GM12878 (cell line): ENCODE results near the gene SNRPD2. TPM values are rescaled to one million over a fixed set of nuclear protein-coding genes. Genes with fewer than 3 reads are reported as not detected.

Experiments
- ASH2L ChIP-seq: fragments of 300-600, 200-600 bp; sonication (generic); IDR thresholded peaks from 2 replicates; pipeline ENCODE4 v1.6.1; 2017; ENCODE audit warnings: low read depth, mild to moderate bottlenecking, borderline replicate concordance
- BCL11A ChIP-seq: IDR thresholded peaks from 2 replicates; pipeline ENCODE4 v1.6.1; 2011; ENCODE audit warnings: low read depth, low read length
- CHD2 ChIP-seq: IDR thresholded peaks from 2 replicates; pipeline ENCODE4 v1.6.1; 2011; ENCODE audit warnings: low read depth, low read length, improper control_type of control experiment, borderline replicate concordance
- EGR1 ChIP-seq, 2 experiments: IDR thresholded peaks; 1 replicate in 1 of 2; 2 replicates in 1 of 2; pipeline ENCODE4 v1.6.1; 2011 to 2012; ENCODE audit warnings: low read depth in 2 of 2, low read length in 2 of 2, borderline replicate concordance in 1 of 2, mild to moderate bottlenecking in 1 of 2, moderate library complexity in 1 of 2
- FOXM1 ChIP-seq: IDR thresholded peaks from 2 replicates; pipeline ENCODE4 v1.6.1; 2012; ENCODE audit warnings: low read depth, mild to moderate bottlenecking, inconsistent platforms, low read length, moderate library complexity
- HSF1 ChIP-seq: fragments of 150-350 bp; IDR thresholded peaks from 2 replicates; pipeline ENCODE4 v1.6.1; 2014; ENCODE audit warnings: mild to moderate bottlenecking, low read depth, low read length
- IKZF1 ChIP-seq: fragments of 450-650 bp; conservative IDR thresholded peaks from 2 replicates; pipeline ENCODE4 v1.6.1; 2017; ENCODE audit warnings: antibody characterized with exemption, mild to moderate bottlenecking
- IKZF2 ChIP-seq, 2 experiments: fragments of 450-650 bp; IDR thresholded peaks; 2 replicates each; pipeline ENCODE4 v1.6.1; 2017; ENCODE audit warnings: mild to moderate bottlenecking in 2 of 2, moderate library complexity in 2 of 2
- LARP7 ChIP-seq: fragments of 450-650 bp; IDR thresholded peaks from 2 replicates; pipeline ENCODE4 v1.6.1; 2017; ENCODE audit warnings: mild to moderate bottlenecking
- MTA3 ChIP-seq: IDR thresholded peaks from 2 replicates; pipeline ENCODE4 v1.6.1; 2012; ENCODE audit warnings: low read length, inconsistent platforms, borderline replicate concordance
- NFIC ChIP-seq: IDR thresholded peaks from 2 replicates; pipeline ENCODE4 v1.6.1; 2012; ENCODE audit warnings: low read depth, mild to moderate bottlenecking, inconsistent platforms, low read length, moderate library complexity
- PAX8 ChIP-seq: fragments of 450-650 bp; IDR thresholded peaks from 2 replicates; pipeline ENCODE4 v1.6.1; 2017; ENCODE audit warnings: mild to moderate bottlenecking, moderate library complexity
- POLR2A ChIP-seq: IDR thresholded peaks from 2 replicates; pipeline ENCODE4 v1.6.1; 2011; ENCODE audit warnings: low read depth, mild to moderate bottlenecking, low read length
- SPI1 ChIP-seq: IDR thresholded peaks from 2 replicates; pipeline ENCODE4 v1.6.1; 2011; ENCODE audit warnings: low read depth, mild to moderate bottlenecking, low read length, moderate library complexity, borderline replicate concordance; ENCODE audit not compliant: insufficient read depth
- STAT3 ChIP-seq: IDR thresholded peaks from 2 replicates; pipeline ENCODE4 v1.6.1; 2011; ENCODE audit warnings: low read depth, low read length, improper control_type of control experiment
- TCF12 ChIP-seq: IDR thresholded peaks from 2 replicates; pipeline ENCODE4 v1.6.1; 2011; ENCODE audit warnings: low read depth, mild to moderate bottlenecking, low read length
- USF2 ChIP-seq: IDR thresholded peaks from 2 replicates; pipeline ENCODE4 v1.6.1; 2011; ENCODE audit warnings: low read depth, low read length, improper control_type of control experiment, borderline replicate concordance
- YBX1 ChIP-seq: fragments of 450-650 bp; IDR thresholded peaks from 2 replicates; pipeline ENCODE4 v1.6.1; 2016; ENCODE audit warnings: antibody characterized with exemption
- ZBTB33 ChIP-seq: fragments of 450-650 bp; IDR thresholded peaks from 2 replicates; pipeline ENCODE4 v1.6.1; 2017; ENCODE audit warnings: mild to moderate bottlenecking
- ZNF217 ChIP-seq: fragments of 450-650 bp; IDR thresholded peaks from 2 replicates; pipeline ENCODE4 v1.6.1; 2017; ENCODE audit warnings: antibody characterized with exemption, mild to moderate bottlenecking
- ZSCAN29 ChIP-seq: fragments of 450-650 bp; IDR thresholded peaks from 2 replicates; pipeline ENCODE4 v1.6.1; 2017; ENCODE audit warnings: mild to moderate bottlenecking, moderate library complexity
- polyA plus RNA-seq, 11 experiments: library from polyadenylated mRNA; depleted of rRNA in 4 of 11; unstranded in 6 of 11; stranded (reverse) in 5 of 11; fragments of >200 nt; fragmentation: Nextera tagmentation in 4 of 11; fragmentation: Illumina TruSeq in 1 of 11; extraction: Ambion mirVana in 4 of 11; extraction: Trizol in 1 of 11; gene quantifications; 1 replicate in 1 of 11; 2 replicates in 10 of 11; pipeline versions ENCODE4 v1.2.1 to v1.2.3, GENCODE V29; 2011 to 2016; ENCODE audit warnings: inconsistent platforms in 2 of 11, missing spikeins in 2 of 11, low read depth in 1 of 11
- total RNA-seq, 4 experiments: library from RNA; depleted of rRNA in 3 of 4; stranded (reverse); fragments of >200 nt in 3 of 4; fragmentation: Illumina TruSeq in 1 of 4; extraction: Trizol in 1 of 4; gene quantifications; 2 replicates each; pipeline versions ENCODE4 v1.2.1 to v1.2.3, GENCODE V29; 2013 to 2021
- TF ChIP-seq, protein P1 (sequence below): fragments of 450-650 bp; IDR thresholded peaks from 2 replicates; pipeline ENCODE4 v1.6.1; 2016; ENCODE audit warnings: mild to moderate bottlenecking, moderate library complexity, borderline replicate concordance
- TF ChIP-seq, protein P2 (sequence below): fragments of 450-650 bp; IDR thresholded peaks from 2 replicates; pipeline ENCODE4 v1.6.1; 2016; ENCODE audit warnings: mild to moderate bottlenecking

Gene SNRPD2
- total and polyA plus RNA-seq, 10 of the 15 experiments (the other 5 are each of a cell fraction or from before 2014, with no cell fraction given) = 526 to 3,621 (median 951) TPM

DNA sequence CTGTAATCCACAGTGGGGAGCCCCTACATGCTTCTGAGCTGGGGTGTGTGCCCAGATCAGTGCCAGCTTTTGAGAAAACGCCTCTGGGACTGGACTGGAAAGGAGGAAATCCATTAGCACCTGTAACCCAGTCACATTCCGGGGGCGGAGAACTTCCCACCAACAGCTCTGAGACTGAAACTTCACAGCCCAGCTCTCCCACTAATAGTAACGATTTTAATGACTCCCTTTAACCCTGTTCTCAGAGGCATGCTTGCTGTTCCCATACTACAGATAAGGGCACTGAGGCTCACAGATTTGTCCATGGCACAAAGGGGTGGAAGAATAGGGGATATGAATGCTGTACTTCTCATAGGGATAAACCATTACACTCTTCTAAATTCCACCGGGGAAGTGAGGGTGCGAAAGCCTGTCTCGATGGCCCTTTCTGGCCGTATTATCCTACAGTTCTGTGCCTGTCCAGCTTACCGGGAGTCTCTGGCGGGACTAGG lies 38.1 kb upstream of the SNRPD2 start (continued):
- peak; percentile 74; the same call in 1 of the 2 replicates for TF ChIP-seq MTA3
- no peak for TF ChIP-seq POLR2A
- TF ChIP-seq TCF12 = 0 out of 2 replicates have a peak, but pooled peaks have one; percentile 41
- peak; percentile 74 to 83 for TF ChIP-seq IKZF2 (IDR thresholded peaks at IDR 0.05)
- no peak for TF ChIP-seq PAX8
- TF ChIP-seq ZSCAN29 = no peak
- no peak for TF ChIP-seq ZBTB33
- no peak for TF ChIP-seq HSF1
- no peak for TF ChIP-seq YBX1
- peak; percentile 86 for TF ChIP-seq IKZF1
- no peak for TF ChIP-seq FOXM1
- no peak for TF ChIP-seq ZNF217
- no peak for TF ChIP-seq ASH2L
- TF ChIP-seq SPI1 = 0 out of 2 replicates have a peak, but pooled peaks have one; percentile 4
- TF ChIP-seq USF2 = no peak
- peak; percentile 24; the same call in 1 of the 2 replicates for TF ChIP-seq NFIC
- peak in 1 of 2 experiments; percentile 90; a peak in 2 of 3 replicates for TF ChIP-seq EGR1 (IDR thresholded peaks at IDR 0.05; ENCODE audit: borderline replicate concordance in 1 of 2, low read depth in 2 of 2, low read length in 2 of 2)
- TF ChIP-seq, protein P1, sequence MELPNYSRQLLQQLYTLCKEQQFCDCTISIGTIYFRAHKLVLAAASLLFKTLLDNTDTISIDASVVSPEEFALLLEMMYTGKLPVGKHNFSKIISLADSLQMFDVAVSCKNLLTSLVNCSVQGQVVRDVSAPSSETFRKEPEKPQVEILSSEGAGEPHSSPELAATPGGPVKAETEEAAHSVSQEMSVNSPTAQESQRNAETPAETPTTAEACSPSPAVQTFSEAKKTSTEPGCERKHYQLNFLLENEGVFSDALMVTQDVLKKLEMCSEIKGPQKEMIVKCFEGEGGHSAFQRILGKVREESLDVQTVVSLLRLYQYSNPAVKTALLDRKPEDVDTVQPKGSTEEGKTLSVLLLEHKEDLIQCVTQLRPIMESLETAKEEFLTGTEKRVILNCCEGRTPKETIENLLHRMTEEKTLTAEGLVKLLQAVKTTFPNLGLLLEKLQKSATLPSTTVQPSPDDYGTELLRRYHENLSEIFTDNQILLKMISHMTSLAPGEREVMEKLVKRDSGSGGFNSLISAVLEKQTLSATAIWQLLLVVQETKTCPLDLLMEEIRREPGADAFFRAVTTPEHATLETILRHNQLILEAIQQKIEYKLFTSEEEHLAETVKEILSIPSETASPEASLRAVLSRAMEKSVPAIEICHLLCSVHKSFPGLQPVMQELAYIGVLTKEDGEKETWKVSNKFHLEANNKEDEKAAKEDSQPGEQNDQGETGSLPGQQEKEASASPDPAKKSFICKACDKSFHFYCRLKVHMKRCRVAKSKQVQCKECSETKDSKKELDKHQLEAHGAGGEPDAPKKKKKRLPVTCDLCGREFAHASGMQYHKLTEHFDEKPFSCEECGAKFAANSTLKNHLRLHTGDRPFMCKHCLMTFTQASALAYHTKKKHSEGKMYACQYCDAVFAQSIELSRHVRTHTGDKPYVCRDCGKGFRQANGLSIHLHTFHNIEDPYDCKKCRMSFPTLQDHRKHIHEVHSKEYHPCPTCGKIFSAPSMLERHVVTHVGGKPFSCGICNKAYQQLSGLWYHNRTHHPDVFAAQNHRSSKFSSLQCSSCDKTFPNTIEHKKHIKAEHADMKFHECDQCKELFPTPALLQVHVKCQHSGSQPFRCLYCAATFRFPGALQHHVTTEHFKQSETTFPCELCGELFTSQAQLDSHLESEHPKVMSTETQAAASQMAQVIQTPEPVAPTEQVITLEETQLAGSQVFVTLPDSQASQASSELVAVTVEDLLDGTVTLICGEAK = no peak
- no peak for TF ChIP-seq CHD2
- no peak for TF ChIP-seq LARP7
- 0 out of 2 replicates have a peak, but pooled peaks have one; percentile 14 for TF ChIP-seq BCL11A
- TF ChIP-seq, protein P2, sequence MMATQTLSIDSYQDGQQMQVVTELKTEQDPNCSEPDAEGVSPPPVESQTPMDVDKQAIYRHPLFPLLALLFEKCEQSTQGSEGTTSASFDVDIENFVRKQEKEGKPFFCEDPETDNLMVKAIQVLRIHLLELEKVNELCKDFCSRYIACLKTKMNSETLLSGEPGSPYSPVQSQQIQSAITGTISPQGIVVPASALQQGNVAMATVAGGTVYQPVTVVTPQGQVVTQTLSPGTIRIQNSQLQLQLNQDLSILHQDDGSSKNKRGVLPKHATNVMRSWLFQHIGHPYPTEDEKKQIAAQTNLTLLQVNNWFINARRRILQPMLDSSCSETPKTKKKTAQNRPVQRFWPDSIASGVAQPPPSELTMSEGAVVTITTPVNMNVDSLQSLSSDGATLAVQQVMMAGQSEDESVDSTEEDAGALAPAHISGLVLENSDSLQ = no peak
- TF ChIP-seq STAT3 = no peak
